ENCODE data around the gene MYCN.
"Not testable (repeated sequence)": the region's sequence is repeated elsewhere in the genome, so short reads cannot be mapped to it uniquely, and the experiment has no call there.

Gene MYCN

DNA sequence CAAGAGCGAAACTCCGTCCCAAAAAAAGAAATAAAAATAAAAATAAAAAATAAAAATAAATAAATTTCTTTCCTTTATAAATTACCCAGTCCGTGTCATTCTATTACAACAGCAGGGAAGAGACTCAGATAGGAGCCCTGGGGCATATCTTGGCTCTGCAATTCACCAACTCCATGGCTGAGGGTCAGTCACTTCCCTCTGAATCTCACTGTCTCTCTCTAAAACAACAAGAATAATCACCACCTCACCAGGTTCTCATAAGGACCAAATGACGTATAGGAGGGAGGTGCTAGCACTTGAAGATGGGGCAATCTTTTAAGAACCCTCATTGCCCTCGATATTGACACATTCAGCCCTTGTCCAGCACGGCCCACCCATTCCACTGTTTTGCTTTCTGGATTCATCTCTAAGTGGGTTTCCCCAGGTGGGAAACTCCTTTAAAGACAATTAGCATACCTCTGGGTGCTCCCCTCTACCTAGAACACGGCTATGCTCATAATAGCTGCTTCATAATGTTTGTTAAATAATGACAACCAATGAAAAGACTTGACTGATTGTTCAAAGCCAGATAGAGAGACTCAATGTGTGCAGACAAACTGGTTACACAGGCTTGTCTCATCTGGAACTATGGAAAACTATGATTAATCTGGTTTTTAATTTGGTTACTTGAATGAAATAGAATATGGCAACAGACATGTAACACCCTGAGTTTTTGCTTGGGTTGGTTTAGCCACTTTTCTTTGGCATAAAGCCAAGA lies 15.1 kb downstream of the MYCN start:
- DNase-seq (ENCODE audit: low read depth): no peak

DNA sequence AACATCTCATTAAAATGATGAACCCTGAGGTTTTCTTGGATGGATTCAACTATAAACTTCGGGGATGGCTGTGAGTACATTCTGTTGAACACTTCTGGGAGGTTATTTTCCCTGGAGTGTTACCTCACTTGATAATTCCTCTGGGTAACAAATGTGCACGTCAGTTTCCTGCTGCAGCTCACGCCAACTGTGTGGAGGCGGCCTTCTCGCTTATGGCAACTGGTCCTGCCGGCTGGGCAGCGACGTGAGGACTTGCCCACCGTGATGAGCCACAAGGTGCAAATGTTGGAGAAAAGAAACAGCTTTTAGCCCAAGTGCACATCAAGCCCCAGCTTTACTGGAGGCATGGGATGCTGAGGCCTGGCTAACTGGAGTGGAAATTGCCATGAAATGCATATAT lies 15.9 kb downstream of the MYCN start:
- DNase-seq (ENCODE audit: low read depth): no peak
- H3K4me3 ChIP-seq (ENCODE audit: low read depth, low read length): no peak overlapping the region

More for the DNA sequence above, 15.1 kb downstream of the MYCN start:
- no peak overlapping the region for H3K4me3 ChIP-seq (ENCODE audit: low read depth, low read length)

DNA sequence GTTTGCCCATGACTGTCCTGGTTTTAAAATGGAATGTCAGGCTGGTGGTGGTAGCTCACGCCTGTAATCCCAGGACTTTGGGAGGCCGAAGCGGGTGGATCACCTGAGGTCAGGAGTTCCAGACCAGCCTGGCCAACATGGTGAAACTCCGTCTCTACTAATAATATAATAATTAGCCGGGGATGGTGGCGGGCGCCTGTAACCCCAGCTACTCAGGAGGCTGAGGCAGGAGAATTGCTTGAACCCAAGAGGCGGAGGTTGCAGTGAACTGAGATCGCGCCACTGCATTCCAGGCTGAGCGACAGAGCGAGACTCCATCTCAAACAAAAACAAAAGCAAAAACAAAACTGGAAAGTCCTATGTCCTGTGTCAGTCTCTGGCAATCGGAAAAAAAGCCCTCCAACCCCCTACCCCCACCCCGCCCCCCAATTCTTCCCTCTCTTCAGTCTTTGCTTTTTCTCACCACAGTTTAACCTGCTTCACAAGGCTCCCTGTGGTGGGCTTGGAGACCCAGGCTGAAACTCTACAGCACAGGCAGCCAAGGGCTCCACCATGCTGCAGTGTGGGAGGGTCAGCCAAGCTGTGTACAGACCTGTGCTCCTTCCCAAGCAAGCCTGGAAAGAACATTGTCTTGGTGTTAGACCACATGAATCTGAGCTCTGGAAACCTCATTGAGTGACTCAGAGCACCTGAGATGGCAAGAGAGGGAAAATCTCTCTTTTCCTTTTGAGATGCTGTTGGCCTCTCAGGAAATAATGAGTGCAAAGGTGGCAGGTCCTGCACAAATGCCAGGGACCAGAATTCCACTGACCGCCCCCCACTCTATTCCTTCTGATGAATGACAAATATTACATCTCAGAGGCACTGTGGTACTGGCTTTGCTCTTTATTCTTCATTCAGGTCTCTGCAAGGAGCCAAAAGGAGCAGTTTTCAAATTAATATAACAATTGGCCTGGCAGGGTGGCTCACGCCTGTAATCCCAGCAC lies 16.7 kb downstream of the MYCN start:
- no peak for DNase-seq (ENCODE audit: low read depth)
- H3K4me3 ChIP-seq (ENCODE audit: low read depth, low read length): no peak overlapping the region

GRCh38 chr2:15957881-15958713 lies 17.7 kb downstream of the MYCN start:
- DNase-seq (ENCODE audit: low read depth): no peak
- no peak overlapping the region for H3K4me3 ChIP-seq (ENCODE audit: low read depth, low read length)

GRCh38 chr2:15959331-15960153 lies 19.2 kb downstream of the MYCN start:
- DNase-seq (ENCODE audit: low read depth): no peak
- no peak overlapping the region for H3K4me3 ChIP-seq (ENCODE audit: low read depth, low read length)

GRCh38 chr2:15960154-15960520 lies 19.8 kb downstream of the MYCN start:
- not testable (repeated sequence) for DNase-seq (ENCODE audit: low read depth)

GRCh38 chr2:15963109-15963976 lies 23.0 kb downstream of the MYCN start:
- not testable (repeated sequence) for H3K4me3 ChIP-seq (ENCODE audit: low read depth, low read length); DNase-seq (ENCODE audit: low read depth)

More at GRCh38 chr2:15960154-15960520, 19.8 kb downstream of the MYCN start:
- not testable (repeated sequence) for H3K4me3 ChIP-seq (ENCODE audit: low read depth, low read length)

- DNase-seq (ENCODE audit: low read depth): no peak
- H3K4me3 ChIP-seq (ENCODE audit: low read depth, low read length): no peak overlapping the region
These were observed 23.8 kb downstream of the MYCN start for GRCh38 chr2:15963977-15964670.

DNA sequence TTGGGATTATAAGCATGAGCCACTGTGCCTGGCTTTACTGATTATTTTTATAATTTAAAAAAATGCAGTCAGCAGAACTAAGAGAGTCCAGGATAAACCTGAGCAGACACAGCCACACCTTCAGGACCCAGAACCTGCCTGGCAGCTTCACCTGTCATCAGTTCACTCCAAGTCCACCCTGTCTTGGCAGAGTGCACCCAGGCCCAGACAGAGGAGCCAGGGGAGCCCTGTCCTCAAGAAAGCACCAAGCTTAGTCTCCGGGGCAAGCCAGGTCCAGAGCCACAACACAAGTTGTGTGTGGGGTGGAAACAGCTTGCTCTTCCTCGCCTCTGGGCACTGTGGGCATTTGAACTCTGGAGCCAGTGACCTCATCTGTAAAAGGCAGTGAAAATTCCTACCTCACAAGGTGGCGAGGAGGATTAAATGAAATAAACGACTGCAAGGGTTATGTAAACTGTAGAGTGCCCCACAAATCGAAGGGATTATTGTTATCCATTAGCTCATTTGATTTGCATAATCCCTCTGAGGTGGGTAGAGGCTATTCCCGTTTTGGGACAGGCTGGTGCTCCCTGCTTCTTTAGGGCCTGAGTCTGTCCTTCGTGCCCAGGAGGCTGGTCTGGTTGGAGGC lies 24.7 kb downstream of the MYCN start:
- no peak overlapping the region for H3K4me3 ChIP-seq (ENCODE audit: low read depth, low read length)
- no peak for DNase-seq (ENCODE audit: low read depth)

DNA sequence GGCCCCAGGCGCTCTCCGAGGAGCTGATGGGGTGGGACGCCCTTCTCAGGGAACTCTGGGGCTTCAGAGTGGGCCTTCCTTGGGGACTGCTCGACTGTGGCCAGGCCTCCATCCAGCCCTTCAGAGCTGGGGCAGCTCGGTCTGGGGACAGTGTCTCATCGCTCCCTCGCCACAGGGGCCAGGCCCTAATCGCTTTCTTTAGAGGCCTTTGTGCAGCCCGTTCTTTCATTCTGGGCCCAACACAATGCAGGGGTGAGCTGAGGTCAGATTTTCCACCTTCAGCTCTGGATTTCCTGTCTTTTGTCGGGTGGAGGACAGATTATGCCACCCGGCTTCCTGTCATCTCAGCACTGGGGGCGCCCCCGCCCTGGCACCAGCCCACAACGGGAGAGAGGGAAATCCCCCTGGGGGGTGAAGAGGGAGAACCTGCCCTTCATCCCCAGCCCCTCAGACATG lies 25.2 kb downstream of the MYCN start:
- H3K4me3 ChIP-seq (ENCODE audit: low read depth, low read length): no peak overlapping the region
- no peak for DNase-seq (ENCODE audit: low read depth)

DNA sequence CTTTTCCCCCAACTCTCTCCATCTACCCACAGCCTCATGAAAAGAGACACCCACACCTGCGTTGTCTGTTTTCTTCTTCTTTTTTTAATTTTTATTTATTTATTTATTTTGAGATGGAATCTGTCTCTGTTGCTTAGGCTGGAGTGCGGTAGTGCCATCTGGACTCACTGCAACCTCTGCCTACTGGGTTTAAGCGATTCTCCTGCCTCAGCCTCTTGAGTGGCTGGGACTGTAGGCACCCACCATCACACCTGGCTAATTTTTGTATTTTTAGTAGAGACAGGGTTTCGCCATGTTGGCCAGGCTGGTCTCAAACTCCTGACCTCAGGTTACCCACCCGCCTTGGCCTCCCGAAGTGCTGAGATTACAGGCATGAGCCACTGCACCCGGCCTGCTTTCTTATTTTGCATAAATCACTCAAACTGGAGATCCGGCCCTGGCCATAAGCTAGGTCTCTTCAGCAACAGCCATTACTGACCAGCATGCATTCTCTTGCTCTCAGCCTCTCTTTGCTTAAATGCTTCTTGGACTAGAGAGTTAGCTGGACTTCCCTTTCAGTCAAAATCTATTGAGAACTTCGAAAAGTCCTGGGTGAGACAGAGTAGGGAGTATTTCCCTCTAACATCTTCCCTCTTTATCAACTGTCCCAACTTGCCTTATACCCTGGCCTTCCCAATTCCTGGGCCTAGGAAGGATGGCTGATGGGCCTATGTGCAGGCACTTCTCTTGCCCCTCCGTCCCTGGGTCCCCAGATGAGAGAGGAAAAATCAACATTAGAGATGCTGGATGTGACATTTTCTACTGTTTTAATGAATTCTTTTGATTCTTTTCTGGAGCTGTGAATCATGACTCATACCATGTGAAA lies 27.3 kb downstream of the MYCN start:
- no peak for DNase-seq (ENCODE audit: low read depth)
- H3K4me3 ChIP-seq (ENCODE audit: low read depth, low read length): no peak overlapping the region

DNA sequence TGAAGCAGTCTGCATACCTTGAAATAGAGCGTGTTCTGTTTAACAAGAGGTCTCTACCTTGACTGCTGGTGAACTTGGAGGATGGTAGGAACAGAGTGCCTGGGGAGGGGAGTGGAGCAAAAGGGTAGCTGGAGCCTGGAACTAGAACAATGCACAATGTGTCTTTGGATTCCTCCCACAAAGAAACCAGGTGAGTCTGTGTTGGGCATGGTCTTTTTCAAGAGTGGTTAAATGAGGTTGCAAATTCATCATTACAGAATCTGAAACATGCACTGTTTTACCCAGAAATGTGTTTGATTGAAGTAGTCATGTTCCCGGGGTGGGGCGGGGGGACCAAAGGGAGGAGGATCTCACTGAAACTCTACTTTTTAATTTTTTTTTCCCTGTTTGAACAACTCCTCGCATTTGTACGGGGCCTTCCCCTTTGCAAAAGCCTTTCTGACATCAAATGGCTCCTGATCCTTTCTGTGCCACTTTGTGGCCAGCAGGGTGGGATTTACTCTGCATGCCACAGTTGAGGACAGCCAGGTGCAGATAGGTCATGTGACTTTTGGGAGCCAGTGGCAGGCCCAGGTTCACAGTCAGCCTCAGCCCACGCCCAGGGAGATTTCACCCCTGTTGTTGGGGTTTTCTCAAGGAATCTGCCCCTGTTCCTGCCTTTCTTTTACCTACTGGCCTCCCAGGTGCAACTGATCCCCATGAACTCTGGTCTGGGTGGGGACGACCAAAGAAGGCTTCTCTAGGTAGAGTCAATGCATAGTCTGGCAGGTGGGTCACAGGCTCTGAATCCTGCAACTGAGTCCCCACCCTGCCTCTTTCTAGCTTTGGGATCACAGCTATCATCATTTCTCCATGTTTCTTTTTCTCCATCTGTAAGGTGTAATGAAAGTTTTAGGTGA lies 28.2 kb downstream of the MYCN start:
- no peak for DNase-seq (ENCODE audit: low read depth)
- no peak overlapping the region for H3K4me3 ChIP-seq (ENCODE audit: low read depth, low read length)

DNA sequence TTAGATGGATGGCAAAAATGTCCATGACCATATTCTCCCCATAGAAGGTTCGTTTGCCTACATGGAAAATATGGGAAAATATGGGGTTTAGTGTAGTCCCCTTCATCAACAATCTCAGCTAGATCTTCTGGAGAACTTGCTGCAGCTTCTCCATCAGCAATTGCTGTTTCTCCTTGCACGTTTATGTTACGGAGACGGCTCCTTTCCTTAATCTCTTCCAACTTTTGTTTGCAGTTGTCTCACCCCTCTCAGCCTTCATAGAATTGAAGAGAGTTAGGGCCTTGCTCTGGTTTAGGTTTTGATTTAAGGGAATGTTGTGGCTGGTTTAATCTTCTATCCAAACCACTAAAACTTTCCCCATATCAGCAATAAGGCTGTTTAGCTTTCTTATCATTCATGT lies 28.9 kb downstream of the MYCN start:
- no peak overlapping the region for H3K4me3 ChIP-seq (ENCODE audit: low read depth, low read length)
- no peak for DNase-seq (ENCODE audit: low read depth)

GRCh38 chr2:15970701-15971100 lies 30.4 kb downstream of the MYCN start:
- DNase-seq (ENCODE audit: low read depth): no peak
- H3K4me3 ChIP-seq (ENCODE audit: low read depth, low read length): no peak overlapping the region

DNA sequence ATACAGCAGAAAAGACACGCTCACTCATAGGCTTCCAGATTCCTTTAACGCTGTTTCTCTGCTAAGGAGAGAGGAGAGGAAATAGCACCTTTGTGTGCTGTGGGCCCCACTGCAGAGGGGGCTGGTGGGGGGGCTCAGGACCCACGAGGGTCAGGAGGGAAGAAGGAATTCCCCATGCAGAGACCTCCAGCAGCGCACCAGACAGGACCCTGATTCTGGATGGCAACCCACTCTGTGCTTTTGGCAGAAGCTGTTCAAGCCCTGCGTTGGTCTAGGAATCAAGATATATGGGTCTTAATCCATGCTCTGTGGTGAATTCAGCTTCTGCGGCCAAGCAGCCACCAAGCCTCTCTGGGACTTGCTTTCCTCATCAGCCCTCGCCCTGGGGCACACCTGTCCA lies 31.0 kb downstream of the MYCN start:
- no peak for DNase-seq (ENCODE audit: low read depth)
- H3K4me3 ChIP-seq (ENCODE audit: low read depth, low read length): no peak overlapping the region
